ENCODE data around the gene EXOC4.

Gene EXOC4

GRCh38 chr7:133575726-133576440 lies 323.0 kb downstream of the EXOC4 start:
- no peak for DNase-seq (ENCODE audit: low spot score)

GRCh38 chr7:133576612-133577168 lies 323.8 kb downstream of the EXOC4 start:
- no peak for DNase-seq (ENCODE audit: low spot score)

- DNase-seq (ENCODE audit: low spot score) = no peak
These were observed 330.1 kb downstream of the EXOC4 start for GRCh38 chr7:133582766-133583523.

- DNase-seq (ENCODE audit: low spot score) = no peak
These were observed 330.8 kb downstream of the EXOC4 start for GRCh38 chr7:133583545-133584171.

DNA sequence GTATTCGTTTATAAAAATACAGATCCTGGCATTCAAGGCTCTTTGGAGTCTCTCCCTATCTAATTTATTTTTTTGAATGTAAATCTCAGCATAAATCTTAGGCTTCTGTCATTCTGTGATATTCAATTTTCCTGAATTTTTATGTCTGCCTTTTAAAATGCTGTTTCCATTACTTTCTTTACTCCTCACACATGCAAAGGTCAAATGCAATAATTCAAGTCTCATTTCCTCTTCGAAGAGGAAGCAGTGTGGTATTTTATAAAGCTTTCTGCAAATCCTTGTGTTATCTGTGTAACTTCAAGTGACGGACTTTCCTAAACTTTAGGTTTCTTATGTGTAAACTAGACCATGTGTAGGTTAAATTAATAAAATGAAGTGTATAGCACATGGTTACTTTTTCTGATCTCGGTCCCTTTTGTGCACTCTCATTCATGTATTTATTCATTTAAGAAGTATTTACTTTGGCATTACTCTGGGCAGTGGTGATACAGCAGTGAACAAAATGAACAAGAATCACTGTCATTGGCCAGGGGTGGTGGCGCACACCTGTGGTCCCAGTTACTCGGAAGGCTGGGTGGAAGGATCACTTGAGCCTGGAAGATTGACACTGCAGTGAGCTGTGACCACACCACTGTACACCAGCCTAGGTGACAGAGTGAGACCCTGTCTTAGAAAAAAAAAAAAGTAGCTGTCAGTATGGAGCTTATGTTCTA lies 332.2 kb downstream of the EXOC4 start:
- DNase-seq (ENCODE audit: low spot score) = no peak

DNA sequence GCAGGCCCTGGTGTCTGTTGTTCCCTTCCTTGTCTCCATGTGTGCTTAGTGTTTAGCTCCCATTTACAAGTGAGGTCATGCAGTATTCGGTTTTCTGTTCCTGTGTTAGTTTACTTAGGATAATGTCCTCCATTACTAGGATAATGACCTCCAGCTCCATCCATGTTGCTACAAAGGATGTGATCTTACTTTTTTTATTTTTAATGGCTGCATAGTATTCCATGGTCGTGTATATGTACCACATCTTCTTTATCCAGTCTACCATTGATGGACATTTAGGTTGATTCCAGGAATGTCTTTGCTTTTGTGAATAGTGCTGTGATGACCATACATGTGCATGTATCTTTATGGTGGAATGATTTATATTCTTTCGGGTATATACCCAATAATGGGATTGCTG lies 333.4 kb downstream of the EXOC4 start:
- DNase-seq (ENCODE audit: low spot score) = no peak

- DNase-seq (ENCODE audit: low spot score) = no peak
These were observed 335.0 kb downstream of the EXOC4 start for GRCh38 chr7:133587903-133588302.

GRCh38 chr7:133590795-133591194 lies 337.9 kb downstream of the EXOC4 start:
- DNase-seq (ENCODE audit: low spot score) = no peak

DNA sequence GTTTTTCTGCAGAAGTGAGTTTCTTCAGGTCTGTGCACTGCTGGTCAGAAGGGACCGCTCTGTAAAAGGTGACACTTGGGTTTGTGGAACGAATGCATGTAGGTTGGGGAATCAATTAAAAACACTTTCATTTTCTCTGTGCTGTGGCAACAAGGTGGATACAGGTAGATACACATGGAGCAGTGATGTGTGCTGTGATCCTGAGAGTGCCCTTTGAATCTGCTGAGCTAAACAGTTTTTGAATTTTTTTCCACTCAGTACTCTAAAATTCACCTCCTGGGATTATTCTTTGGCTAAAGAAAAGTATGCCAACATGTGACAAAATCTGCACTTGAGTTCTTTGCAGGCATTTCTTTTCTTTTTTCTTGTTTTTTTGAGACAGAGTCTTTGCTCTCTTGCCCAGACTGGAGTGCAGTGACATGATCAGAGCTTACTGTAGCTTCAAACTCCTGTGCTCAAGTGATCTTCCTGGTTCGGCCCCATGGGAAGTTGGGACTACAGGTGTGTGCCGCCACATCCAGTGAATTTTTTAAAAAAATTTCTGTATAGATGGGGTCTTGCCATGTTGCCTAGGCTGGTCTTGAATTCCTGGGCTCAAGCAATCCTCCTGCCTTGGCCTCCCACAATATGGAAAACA lies 338.9 kb downstream of the EXOC4 start:
- DNase-seq (ENCODE audit: low spot score) = no peak

DNA sequence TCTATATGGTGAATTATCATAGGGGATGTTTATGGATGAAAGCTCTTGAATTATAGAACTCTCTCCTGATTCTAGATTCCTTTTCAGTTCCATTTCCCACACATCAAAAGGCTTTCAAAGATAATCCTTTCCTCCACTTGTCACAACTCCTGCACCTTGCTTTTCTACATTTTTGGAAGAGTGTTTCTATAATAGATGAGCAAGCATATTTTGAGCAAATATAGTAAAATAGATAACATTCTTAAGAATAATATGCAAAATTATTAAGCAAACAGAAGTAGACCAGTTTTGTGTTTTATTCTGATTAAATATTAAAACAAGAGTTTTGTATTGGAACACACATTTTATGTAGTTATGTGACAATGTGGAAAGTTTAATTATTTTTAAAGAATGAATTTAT lies 340.7 kb downstream of the EXOC4 start:
- no peak for DNase-seq (ENCODE audit: low spot score)

DNA sequence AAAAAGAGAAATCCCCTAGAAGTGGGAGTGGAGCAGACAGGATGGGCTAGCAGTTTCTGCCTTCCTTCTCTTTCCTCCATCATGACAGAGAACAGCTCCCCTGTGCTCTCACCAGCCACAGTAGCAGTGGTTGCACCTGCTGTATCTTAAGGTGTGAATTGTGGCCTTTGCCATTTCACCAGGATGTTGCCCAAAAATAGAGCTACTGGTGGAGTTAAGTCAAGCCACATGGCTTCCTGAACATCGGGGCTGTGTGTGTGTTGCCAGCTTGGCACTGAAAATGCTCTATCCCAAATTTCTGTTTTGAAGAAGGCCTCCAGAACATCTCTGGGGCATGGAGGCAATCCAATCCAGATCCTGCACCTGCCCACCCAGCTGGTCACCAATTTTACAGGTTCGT lies 348.7 kb downstream of the EXOC4 start:
- DNase-seq (ENCODE audit: low spot score) = no peak

DNA sequence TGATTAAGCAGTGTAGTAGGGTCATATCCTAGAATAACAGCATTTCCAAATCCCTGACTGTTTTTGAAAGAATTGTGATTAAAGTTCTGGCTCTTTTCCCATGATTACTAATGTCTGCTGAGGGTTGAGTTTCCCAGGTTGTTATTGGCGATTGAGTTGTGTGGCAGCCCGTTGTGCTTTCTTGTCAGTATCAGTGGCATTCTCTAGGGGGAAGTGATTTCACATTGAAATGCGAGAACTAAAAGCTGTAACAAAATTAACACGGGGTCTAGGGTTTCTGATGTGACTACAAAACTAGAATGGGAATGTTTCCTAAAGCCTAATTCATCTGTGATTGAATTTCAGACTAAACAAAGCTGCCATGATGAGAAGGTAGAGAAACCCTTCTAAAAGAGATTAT lies 349.4 kb downstream of the EXOC4 start:
- no peak for DNase-seq (ENCODE audit: low spot score)

- DNase-seq (ENCODE audit: low spot score) = no peak
These were observed 354.1 kb downstream of the EXOC4 start for GRCh38 chr7:133606991-133607390.

GRCh38 chr7:133609806-133610205 lies 356.9 kb downstream of the EXOC4 start:
- no peak for DNase-seq (ENCODE audit: low spot score)

- DNase-seq (ENCODE audit: low spot score) = no peak
These were observed 359.1 kb downstream of the EXOC4 start for GRCh38 chr7:133611955-133612354.

DNA sequence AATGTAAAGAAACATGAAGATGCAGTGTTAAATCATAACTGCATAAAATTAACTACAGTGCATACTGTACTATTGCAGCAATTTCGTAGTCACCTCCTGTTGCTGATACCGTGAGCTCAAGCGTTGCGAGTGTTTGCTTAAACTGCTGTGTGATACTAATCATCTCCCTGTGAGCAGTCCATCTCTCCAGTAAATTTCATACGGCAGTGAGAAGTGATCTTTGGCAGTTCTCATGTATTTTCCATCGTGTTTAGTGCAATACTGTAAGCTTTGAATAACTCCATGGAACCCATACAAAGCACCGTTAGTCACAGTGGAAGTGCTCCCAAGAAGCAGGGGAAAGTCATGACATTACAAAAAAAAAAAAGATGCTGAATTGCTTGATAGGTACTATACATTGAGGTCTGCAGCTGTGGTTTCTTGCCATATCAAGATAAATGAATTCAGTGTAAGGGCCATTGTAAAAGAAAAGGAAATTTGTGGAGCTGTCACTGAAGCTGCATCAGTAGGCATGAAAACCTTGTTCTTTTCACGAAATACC lies 360.4 kb downstream of the EXOC4 start:
- no peak for DNase-seq (ENCODE audit: low spot score)

GRCh38 chr7:133614251-133614650 lies 361.4 kb downstream of the EXOC4 start:
- DNase-seq (ENCODE audit: low spot score) = no peak

- no peak for DNase-seq (ENCODE audit: low spot score)
These were observed 366.1 kb downstream of the EXOC4 start for GRCh38 chr7:133618970-133619369.

DNA sequence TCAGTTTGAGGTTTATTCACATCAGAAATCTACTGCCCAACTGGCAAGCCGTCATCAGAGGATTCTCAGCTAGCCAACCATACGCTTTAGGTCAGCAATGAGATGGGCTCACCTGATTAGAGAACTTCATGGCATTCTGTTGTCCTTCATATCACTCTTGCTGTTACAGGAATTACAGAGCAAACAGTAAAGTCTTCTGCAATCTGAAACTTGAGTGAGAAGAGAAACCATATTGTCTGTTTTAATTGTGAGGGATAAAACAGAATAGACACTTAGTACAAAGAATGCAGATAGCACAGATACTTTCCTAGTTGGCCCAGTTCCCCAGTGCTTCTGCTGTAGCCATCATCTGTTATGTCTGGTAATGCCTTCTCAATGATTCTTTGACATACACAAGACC lies 366.6 kb downstream of the EXOC4 start:
- no peak for DNase-seq (ENCODE audit: low spot score)

DNA sequence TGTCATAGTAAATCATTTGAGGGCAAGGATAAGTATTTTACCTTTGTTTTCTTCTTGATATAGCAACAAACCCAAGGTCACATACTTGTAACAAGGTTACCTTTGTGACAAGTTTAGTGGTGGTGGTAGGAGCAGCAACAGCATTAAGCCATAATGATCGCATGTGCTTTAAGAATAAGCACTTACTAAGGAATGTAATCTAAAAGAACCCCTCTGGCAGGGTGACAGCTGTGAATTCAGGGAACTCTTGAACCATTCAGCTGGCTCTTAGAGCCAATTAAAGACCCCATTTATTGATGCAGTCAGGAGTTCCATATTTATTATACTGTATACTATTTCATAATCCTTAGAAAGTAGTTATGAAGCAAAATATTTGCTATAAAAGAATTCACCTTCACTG lies 370.8 kb downstream of the EXOC4 start:
- no peak for DNase-seq (ENCODE audit: low spot score)

DNA sequence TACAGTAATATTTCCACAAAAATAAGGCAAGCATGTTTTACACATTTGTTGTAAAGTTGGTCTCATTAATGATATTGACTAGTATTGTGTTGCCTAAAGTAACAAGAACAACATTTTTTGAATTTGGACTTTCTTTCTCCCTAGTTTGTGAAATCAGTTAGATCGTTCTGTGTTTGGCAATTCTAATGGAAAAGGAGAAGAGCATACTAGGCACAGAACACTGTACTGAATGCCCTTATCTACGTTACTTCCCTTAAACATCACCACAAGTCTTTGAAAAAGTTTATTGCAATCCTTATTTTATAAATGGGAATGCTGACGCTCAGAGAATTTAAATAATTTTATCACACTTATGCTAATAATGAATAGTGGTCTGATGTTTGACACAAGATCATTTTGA lies 372.2 kb downstream of the EXOC4 start:
- no peak for DNase-seq (ENCODE audit: low spot score)

DNA sequence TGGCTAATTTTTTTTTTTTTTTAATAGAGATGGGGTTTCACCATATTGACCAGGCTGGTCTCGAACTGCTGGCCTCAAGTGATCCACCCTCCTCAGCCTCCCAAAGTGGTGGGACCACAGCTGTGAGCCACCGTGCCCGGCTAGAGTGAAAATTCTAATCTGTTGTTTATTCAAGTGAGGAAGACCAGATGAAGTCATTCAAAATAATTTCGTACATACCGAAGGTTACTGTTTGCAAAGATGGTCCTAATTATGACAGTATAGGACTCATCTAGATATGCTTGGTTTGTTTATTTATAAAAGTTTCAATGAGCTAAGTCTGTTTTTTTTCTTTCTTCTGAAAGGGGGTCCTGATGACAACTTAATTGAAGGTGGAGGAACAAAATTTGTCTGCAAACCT lies 376.8 kb downstream of the EXOC4 start:
- no peak for DNase-seq (ENCODE audit: low spot score)
